ENCODE data around the gene IL17RA. TPM values are rescaled to one million over a fixed set of nuclear protein-coding genes. Genes with fewer than 3 reads are reported as not detected.

Gene IL17RA
- total and polyA plus RNA-seq, 4 donors, result 3.0 to 28.3 (median 14.6) TPM

- DNase-seq (no peak), ATAC-seq (ENCODE audit: low FRiP score) (no peak)
- intact Hi-C loops (cut with DNase I), result loop anchor here in 1 of 2 donors (10.0 kb wide), 1 partner anchor 141 kb away; no protein-coding TSS in a partner anchor
- Histone ChIP-seq H3K9me3 (ENCODE audit: control insufficient read depth, low read length) (no peaks in the 10 kb centered on the region), H3K27me3 (ENCODE audit: control insufficient read depth in 1 of 2, insufficient read depth in 2 of 2, low read length in 1 of 2) (no peaks in the 10 kb centered on the region), H3K27ac (ENCODE audit: low read depth in 1 of 2, low read length in 2 of 2) (no peak overlapping the region), H3K4me1 (ENCODE audit: control insufficient read depth in 1 of 2, insufficient read depth in 2 of 2, low read length in 2 of 2) (no peaks in the 10 kb centered on the region), H3K4me3 (ENCODE audit: low read length in 2 of 2) (no peak overlapping the region), H3K36me3 (ENCODE audit: control insufficient read depth in 1 of 2, insufficient read depth in 2 of 2, low read length in 1 of 2) (no peaks in the 10 kb centered on the region)
- 76 to 79% methylated on average over 5 of the region's 5 CpGs for WGBS, 2 donors
Observed at GRCh38 chr22:17056058-17056457, 28.7 kb upstream of the IL17RA start.

GRCh38 chr22:17056807-17057206 is 28.0 kb upstream of the IL17RA start:
- Histone ChIP-seq H3K4me3 (ENCODE audit: low read length in 2 of 2) (no peak overlapping the region), H3K27me3 (ENCODE audit: control insufficient read depth in 1 of 2, insufficient read depth in 2 of 2, low read length in 1 of 2) (no peaks in the 10 kb centered on the region), H3K27ac (ENCODE audit: low read depth in 1 of 2, low read length in 2 of 2) (no peak overlapping the region), H3K36me3 (ENCODE audit: control insufficient read depth in 1 of 2, insufficient read depth in 2 of 2, low read length in 1 of 2) (no peaks in the 10 kb centered on the region), H3K4me1 (ENCODE audit: control insufficient read depth in 1 of 2, insufficient read depth in 2 of 2, low read length in 2 of 2) (no peaks in the 10 kb centered on the region), H3K9me3 (ENCODE audit: control insufficient read depth, low read length) (no peaks in the 10 kb centered on the region)
- intact Hi-C loops (cut with DNase I), result loop anchor here in 1 of 2 donors (10.0 kb wide), 1 partner anchor 142 kb away; no protein-coding TSS in a partner anchor
- WGBS, 2 donors, result 71 to 75% methylated on average over 8 of the region's 8 CpGs
- no peak for DNase-seq
- ATAC-seq (ENCODE audit: low FRiP score), result no peak

GRCh38 chr22:17057959-17058814 is 26.6 kb upstream of the IL17RA start:
- Histone ChIP-seq H3K27ac (ENCODE audit: low read depth in 1 of 2, low read length in 2 of 2) (no peak overlapping the region), H3K9me3 (ENCODE audit: control insufficient read depth, low read length) (no peaks in the 10 kb centered on the region), H3K36me3 (ENCODE audit: control insufficient read depth in 1 of 2, insufficient read depth in 2 of 2, low read length in 1 of 2) (no peaks in the 10 kb centered on the region), H3K4me1 (ENCODE audit: control insufficient read depth in 1 of 2, insufficient read depth in 2 of 2, low read length in 2 of 2) (no peaks in the 10 kb centered on the region), H3K4me3 (ENCODE audit: low read length in 2 of 2) (no peak overlapping the region), H3K27me3 (ENCODE audit: control insufficient read depth in 1 of 2, insufficient read depth in 2 of 2, low read length in 1 of 2) (no peaks in the 10 kb centered on the region)
- intact Hi-C loops (cut with DNase I), result loop anchor here in 1 of 2 donors (10.0 kb wide), 1 partner anchor 143 kb away; no protein-coding TSS in a partner anchor
- 27 to 28% methylated on average over 11 of the region's 11 CpGs for WGBS, 2 donors
- DNase-seq (no peak), ATAC-seq (ENCODE audit: low FRiP score) (peak; percentile 82)

GRCh38 chr22:17060126-17060525 is 24.7 kb upstream of the IL17RA start:
- WGBS, 2 donors, result 29 to 35% methylated on average over 3 of the region's 3 CpGs
- H3K4me3 ChIP-seq (ENCODE audit: low read length in 2 of 2), result no peak overlapping the region
- no peak overlapping the region for H3K27ac ChIP-seq (ENCODE audit: low read depth in 1 of 2, low read length in 2 of 2)
- ATAC-seq (ENCODE audit: low FRiP score) (no peak), DNase-seq (no peak)
- no peaks in the 10 kb centered on the region for H3K27me3 ChIP-seq (ENCODE audit: control insufficient read depth in 1 of 2, insufficient read depth in 2 of 2, low read length in 1 of 2)
- H3K9me3 ChIP-seq (ENCODE audit: control insufficient read depth, low read length), result no peaks in the 10 kb centered on the region
- intact Hi-C loops (cut with DNase I), result no loop called here
- H3K4me1 ChIP-seq (ENCODE audit: control insufficient read depth in 1 of 2, insufficient read depth in 2 of 2, low read length in 2 of 2), result no peaks in the 10 kb centered on the region
- H3K36me3 ChIP-seq (ENCODE audit: control insufficient read depth in 1 of 2, insufficient read depth in 2 of 2, low read length in 1 of 2), result no peaks in the 10 kb centered on the region

- ATAC-seq (ENCODE audit: low FRiP score) (peak; percentile 64), DNase-seq (peak in 1 of 2 donors; percentile 66)
- 23% methylated on average over 8 of the region's 8 CpGs for WGBS, 2 donors
- Histone ChIP-seq H3K27ac (ENCODE audit: low read depth in 1 of 2, low read length in 2 of 2) (no peak overlapping the region), H3K4me3 (ENCODE audit: low read length in 2 of 2) (no peak overlapping the region), H3K9me3 (ENCODE audit: control insufficient read depth, low read length) (no peaks in the 10 kb centered on the region), H3K27me3 (ENCODE audit: control insufficient read depth in 1 of 2, insufficient read depth in 2 of 2, low read length in 1 of 2) (no peaks in the 10 kb centered on the region), H3K4me1 (ENCODE audit: control insufficient read depth in 1 of 2, insufficient read depth in 2 of 2, low read length in 2 of 2) (no peaks in the 10 kb centered on the region), H3K36me3 (ENCODE audit: control insufficient read depth in 1 of 2, insufficient read depth in 2 of 2, low read length in 1 of 2) (no peaks in the 10 kb centered on the region)
- intact Hi-C loops (cut with DNase I), result no loop called here
Observed at GRCh38 chr22:17063411-17064106, 21.2 kb upstream of the IL17RA start.

- DNase-seq (no peak), ATAC-seq (ENCODE audit: low FRiP score) (no peak)
- H3K27me3 ChIP-seq (ENCODE audit: control insufficient read depth in 1 of 2, insufficient read depth in 2 of 2, low read length in 1 of 2), result no peaks in the 10 kb centered on the region
- no peaks in the 10 kb centered on the region for H3K4me1 ChIP-seq (ENCODE audit: control insufficient read depth in 1 of 2, insufficient read depth in 2 of 2, low read length in 2 of 2)
- H3K36me3 ChIP-seq (ENCODE audit: control insufficient read depth in 1 of 2, insufficient read depth in 2 of 2, low read length in 1 of 2), result no peaks in the 10 kb centered on the region
- H3K4me3 ChIP-seq (ENCODE audit: low read length in 2 of 2), result no peak overlapping the region
- no peaks in the 10 kb centered on the region for H3K9me3 ChIP-seq (ENCODE audit: control insufficient read depth, low read length)
- WGBS, 2 donors, result 51 to 67% methylated on average over 7 of the region's 7 CpGs
- H3K27ac ChIP-seq (ENCODE audit: low read depth in 1 of 2, low read length in 2 of 2), result no peak overlapping the region
- intact Hi-C loops (cut with DNase I), result no loop called here
Observed at GRCh38 chr22:17064498-17065100, 20.2 kb upstream of the IL17RA start.

- no peaks in the 10 kb centered on the region for H3K4me1 ChIP-seq (ENCODE audit: control insufficient read depth in 1 of 2, insufficient read depth in 2 of 2, low read length in 2 of 2)
- H3K27ac ChIP-seq (ENCODE audit: low read depth in 1 of 2, low read length in 2 of 2), result no peak overlapping the region
- no peaks in the 10 kb centered on the region for H3K9me3 ChIP-seq (ENCODE audit: control insufficient read depth, low read length)
- no peak overlapping the region for H3K4me3 ChIP-seq (ENCODE audit: low read length in 2 of 2)
- ATAC-seq (ENCODE audit: low FRiP score), result no peak
- WGBS, 2 donors, result 68 to 72% methylated on average over 7 of the region's 7 CpGs
- H3K36me3 ChIP-seq (ENCODE audit: control insufficient read depth in 1 of 2, insufficient read depth in 2 of 2, low read length in 1 of 2), result no peaks in the 10 kb centered on the region
- intact Hi-C loops (cut with DNase I), result no loop called here
- H3K27me3 ChIP-seq (ENCODE audit: control insufficient read depth in 1 of 2, insufficient read depth in 2 of 2, low read length in 1 of 2), result no peaks in the 10 kb centered on the region
- DNase-seq, result no peak
Observed at GRCh38 chr22:17065433-17065832, 19.4 kb upstream of the IL17RA start.

- WGBS, 2 donors, result 57 to 68% methylated on average over 1 of the region's 1 CpG
- Histone ChIP-seq H3K4me1 (ENCODE audit: control insufficient read depth in 1 of 2, insufficient read depth in 2 of 2, low read length in 2 of 2) (no peaks in the 10 kb centered on the region), H3K9me3 (ENCODE audit: control insufficient read depth, low read length) (no peaks in the 10 kb centered on the region), H3K27ac (ENCODE audit: low read depth in 1 of 2, low read length in 2 of 2) (no peak overlapping the region), H3K36me3 (ENCODE audit: control insufficient read depth in 1 of 2, insufficient read depth in 2 of 2, low read length in 1 of 2) (no peaks in the 10 kb centered on the region), H3K4me3 (ENCODE audit: low read length in 2 of 2) (no peak overlapping the region), H3K27me3 (ENCODE audit: control insufficient read depth in 1 of 2, insufficient read depth in 2 of 2, low read length in 1 of 2) (no peaks in the 10 kb centered on the region)
- intact Hi-C loops (cut with DNase I), result loop anchor here in 1 of 2 donors (5.0 kb wide), 2 partner anchors 99 to 429 kb away; no protein-coding TSS in a partner anchor
- ATAC-seq (ENCODE audit: low FRiP score), result no peak
- no peak for DNase-seq
Observed at GRCh38 chr22:17072877-17073276, 11.9 kb upstream of the IL17RA start.

Data from aorta (tissue), 5 donors.